NCI-H1048 (cell line): Measurements from ENCODE around the gene FAM20A.

Source experiments
- DNase-seq: peaks from one replicate; lab custom pipeline; 2025; lab: John Stamatoyannopoulos, UW

Gene FAM20A

DNA sequence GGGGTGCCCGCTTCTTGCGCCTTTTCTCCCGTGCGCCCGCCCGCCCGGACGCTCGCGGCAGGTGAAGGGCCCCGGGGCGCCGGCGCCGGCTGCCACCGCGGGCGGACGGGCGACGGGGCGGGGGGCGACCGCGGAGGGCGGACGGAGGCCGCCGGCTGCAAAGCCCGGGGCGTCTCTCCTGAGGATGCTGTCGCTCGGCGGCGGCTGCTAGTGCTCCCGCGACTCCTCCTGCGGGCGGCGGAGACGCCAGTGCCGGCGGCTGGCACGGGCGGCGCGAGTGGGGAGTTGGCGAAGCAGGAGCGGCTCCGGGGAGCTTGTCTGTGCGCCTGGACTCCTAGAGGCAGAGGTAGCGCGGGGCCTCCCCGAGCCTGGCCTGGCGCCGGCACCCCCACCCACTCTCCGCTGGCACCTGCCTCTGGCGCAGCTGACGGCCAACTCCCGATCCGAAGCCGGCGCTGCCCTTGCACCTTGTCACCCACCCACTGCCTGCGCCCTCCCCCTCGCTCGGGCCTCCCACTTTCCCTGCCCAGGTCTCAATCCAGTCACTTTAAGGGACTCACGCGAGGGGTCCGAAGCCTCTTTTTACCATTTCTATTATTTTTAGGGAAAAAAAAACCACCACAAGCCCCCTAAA, at the start of gene FAM20A:
TSS of gene FAM20A (minus strand) at position 437 of the 634 bp plus-strand sequence. CDS start 701 bp downstream, outside the sequence.
- no peak for DNase-seq

DNA sequence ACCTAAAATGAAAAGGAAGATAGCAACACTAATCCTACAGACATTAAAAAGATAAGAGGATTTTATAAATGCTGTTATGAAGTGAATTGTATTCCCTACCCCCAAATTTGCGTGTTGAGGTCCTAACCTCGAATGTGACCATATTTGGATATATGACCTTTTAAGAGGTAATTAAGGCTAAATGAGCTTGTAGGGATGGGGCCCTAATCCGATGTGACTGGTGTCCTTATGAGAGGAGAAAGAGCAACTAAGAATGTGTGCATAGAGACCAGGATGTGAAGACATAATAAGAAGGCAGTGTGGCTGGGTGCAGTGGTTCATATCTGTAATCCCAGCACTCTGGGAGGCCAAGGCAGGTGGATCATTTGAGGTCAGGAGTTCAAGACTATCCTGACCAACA, 48.2 kb upstream of the FAM20A start:
- no peak for DNase-seq

DNA sequence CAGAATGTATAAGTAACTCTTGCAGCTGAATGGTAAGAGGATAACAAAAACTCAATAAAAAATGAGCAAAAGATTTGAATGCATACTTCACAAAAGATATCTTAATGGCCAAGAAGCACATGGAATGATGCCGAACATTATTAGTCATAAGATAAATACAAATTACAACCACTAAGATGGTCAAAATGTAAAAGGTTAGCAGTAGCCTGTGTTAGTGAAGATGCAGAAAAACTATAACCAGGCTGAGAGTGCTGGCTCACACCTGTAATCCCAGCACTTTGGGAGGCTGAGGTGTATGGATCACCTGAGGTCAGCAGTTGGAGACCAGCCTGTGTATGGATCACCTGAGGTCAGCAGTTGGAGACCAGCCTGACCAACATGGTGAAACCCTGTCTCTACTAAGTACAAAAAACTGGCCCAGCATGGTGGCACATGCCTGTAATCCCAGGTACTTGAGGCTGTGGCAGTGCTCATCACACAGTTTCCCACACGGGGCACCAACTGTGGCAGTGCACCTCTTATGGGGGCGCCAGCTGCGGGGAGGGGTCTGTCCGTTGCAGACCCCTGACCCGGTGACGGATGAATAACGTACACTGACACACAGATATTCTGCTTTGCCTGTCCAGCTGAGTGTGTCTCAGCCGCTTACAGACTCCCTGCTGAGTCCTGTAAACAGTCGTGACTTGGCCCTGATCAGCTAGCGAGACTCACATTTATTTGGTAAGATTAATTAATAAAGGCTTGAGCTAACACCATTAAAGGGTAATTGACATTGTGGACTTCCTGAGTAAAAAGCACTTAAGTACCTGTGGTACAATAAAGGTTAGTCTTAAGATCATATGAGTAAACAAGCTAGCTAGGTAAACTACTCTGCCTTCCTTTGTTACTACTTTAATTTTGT, 45.7 kb upstream of the FAM20A start:
- DNase-seq: no peak

DNA sequence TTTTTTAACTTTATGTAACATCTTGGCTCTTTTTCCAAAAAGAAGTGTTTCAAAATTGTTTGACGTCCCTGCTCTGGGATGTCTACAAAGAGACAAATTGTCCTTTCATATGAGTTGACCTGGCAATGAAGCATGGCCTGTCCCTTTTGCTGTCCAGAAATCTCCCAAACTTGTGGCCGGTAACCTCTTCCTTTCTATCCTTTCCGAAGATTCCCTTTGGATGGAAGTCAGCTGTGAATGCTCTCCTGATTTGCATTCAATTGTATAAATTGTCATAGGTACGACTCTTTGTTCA, 40.9 kb upstream of the FAM20A start:
- no peak for DNase-seq

DNA sequence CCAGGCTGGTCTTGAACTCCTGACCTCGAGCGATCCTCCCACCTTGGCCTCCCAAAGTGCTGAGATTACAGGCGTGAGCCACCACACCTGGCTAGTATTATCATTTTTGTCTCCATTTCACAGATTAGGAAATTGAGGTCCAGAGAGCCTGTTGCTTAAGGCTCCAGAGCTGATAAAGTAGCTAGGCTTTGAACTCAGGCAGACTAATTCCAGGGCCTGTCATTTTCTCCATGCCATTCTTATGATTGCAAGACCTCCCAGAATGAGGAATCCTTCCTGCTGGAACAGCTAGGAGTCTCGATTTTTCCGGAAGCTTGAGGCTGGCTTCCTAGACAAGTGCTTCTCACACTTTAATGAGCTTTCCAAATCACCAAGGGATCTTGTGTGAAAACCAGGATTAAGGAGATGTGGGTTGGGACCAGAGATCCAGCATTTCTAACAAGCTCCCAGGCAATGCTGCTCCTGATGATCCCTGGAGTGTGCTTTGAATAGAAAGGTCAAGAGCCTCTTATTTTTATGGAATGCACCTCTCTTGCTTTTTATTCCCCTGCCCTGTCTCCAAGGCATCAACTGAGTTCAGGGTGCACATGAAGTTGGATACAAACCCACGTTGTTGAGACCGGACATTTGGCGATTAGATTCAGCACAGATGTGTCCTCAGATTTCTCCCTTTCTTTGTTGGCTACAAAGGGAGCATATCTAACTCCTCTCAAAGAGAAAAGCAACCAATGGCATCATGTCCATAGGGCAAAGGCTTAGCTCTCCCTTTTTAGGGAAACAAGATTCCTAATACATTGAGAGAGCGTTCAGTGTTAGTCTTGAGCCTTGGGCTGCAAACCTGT, 40.3 kb upstream of the FAM20A start:
- DNase-seq: no peak

DNA sequence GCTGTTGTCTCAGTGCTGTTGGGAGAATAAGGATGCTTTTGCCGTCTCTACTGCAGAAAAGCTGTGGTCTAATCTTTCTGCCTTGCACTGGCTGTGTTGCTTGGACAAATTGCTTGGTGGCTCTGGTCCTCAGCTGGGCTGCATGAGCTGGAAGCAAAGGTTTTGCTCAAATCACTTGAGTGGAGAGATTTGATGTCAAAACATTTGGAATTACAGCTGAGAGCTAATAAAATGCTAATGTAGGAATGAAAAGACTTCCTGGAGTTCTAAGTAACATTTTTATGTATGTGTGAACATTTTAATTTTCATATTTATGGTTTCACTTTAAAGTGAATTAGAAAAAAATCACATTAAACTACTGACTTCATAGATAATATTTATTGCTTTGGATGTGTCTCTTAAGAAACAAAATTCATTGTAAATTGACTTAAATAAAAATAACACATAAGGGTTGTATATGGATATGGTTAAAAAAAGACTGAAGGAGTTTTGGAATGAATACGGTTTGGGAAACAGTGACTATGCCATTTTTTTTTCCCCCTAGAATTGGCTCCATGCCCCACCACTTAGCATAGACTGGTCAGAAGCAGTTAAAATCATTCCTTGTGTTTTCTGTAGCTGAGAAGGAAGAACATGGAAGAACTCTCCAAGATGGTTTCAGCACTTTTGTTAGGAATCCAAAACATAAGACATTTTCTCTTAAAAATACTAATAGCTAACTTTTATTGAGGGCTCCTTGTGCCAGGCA, 39.2 kb upstream of the FAM20A start:
- DNase-seq: no peak

DNA sequence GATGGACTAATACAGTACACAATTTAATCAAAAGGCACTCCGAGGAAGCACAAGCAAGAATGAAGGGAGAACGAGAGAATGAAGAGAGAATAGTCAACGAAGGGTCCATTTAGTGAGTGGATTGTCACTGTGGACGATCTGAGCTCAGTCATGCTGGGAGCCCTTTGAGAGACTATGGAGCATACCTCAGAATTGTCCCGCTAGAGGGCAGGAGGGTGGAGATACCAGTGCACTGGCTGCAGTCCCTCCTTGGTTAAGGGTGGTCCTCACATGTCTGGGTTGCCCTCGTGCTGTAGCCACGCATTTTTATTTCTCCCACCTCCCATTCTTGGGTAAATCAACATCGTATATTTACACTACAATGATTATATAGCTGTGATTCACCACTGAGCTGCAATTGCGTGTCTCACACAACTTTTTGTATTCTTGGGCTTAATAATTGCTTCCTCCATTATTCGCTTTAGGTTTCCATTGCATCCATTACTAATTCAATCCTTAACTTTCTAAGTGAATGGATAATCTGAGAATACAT, 33.2 kb upstream of the FAM20A start:
- no peak for DNase-seq

DNA sequence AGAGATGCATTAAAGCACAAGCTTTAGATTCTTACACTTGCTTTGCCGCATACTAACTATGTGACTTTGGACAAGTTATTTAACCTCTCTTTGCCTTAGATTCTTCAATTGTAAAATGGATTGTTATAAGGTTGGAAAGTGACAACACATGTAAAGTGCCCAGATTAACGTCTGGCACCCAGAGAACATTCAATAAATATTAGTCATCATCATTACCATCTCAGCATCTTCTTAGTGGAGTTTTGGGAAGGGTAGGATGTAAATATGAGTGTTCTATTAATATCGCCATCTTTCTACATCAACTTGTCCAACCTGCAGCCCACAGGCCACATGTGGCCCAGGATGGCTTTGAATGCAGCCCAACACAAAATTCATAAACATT, 27.4 kb upstream of the FAM20A start:
- DNase-seq: no peak

DNA sequence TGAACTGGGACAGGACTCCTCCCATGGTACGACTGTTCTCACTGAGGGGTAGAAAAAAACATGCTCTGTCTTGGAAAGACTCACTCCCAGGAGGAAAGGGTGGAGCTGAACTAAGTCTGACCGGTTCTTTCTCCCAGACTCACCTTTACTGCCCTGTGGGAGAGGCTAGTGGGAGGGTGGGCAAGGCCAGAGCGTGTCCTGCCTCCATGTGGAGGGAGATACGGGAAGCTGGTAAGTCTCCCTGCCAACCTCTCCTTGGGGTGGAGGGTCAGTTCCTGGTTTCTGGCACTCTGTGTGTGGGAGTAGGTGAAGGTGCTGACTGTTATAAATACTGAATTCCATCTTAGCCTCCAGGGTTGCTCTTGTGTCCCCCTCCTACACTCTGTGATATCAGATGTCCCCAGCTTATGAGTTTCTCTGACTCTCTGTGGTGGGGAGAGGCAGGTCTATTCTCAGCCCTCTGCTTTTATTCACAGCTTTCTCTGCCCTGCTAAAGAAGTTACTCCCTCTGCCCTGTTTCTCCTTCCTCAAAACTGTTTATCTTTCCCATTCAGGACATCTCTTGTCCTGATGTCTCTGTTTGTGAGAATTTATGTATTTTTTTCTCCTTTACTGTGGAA, 26.9 kb upstream of the FAM20A start:
- DNase-seq: no peak

DNA sequence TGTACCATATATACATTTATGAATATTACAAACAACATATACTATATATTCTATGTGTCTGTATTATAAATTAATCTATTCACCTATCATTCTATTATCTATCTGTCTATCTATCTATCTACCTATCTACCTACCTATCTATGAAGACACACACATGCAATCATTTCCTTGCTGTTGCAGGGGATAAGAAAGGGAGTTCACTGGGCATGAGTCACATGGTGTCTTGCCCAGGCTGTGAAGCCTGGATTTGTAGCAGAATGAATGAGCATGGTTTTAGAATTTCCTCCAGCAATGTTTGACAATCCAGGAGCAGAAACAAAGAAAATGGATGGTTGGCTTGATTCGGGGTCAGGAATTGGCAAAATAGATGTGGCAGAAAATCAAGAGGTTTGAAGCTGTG, 23.2 kb upstream of the FAM20A start:
- DNase-seq: no peak

DNA sequence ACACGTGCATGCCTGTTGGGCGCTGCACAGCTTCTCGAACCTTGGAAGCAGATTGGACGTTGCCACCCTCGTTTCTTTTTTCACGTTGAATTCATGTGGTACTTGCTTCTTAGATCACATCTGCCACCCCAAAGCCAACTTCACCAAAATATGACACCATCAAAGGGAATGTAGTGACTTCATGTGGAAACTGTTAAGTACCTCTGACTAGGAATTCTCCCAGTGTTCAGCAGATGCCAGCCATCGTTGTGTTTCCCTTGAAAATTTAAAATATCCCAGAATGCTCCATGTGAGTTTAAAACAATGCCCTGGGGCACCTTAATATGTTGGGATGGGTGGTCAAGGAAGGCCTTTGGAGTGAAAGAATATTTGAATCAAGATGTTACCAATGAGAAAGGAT, 22.6 kb upstream of the FAM20A start:
- no peak for DNase-seq

DNA sequence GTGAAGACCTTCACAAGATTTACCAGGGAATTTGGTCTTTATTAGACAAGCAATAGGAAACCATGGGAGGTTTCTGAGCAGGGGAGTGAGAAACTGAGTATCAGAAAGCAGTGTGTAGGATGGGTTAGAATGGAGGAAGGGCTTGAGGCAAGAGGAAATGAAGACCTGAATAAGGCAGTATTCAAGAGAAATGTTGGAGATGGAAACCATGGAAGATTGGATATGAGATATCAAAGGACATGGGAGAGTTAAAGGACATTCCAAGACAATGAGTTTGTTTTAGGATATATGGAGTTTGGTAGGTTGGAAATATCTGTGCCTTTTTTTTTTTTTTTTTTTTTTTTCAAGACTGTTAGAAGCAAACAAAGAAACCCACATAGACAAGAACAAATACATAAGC, 21.3 kb upstream of the FAM20A start:
- no peak for DNase-seq

DNA sequence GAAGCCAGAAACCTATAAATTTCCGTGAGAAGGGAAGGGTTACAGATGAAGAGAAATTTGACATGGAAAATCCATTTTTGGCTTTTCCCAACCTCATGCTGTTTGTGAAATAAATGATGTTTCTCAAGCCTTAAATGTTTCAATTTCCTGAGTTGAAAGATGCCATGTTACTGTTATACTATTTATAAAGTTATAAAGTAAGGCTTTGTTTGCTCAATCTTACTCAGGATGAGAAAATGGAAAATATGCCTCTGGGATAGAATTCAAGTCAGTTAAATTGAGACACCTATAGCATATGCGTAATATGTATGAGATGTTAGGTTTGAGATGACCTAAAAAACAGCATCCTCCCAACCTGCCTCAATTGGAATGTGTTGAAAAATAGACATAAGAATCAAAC, 19.9 kb upstream of the FAM20A start:
- DNase-seq: no peak

DNA sequence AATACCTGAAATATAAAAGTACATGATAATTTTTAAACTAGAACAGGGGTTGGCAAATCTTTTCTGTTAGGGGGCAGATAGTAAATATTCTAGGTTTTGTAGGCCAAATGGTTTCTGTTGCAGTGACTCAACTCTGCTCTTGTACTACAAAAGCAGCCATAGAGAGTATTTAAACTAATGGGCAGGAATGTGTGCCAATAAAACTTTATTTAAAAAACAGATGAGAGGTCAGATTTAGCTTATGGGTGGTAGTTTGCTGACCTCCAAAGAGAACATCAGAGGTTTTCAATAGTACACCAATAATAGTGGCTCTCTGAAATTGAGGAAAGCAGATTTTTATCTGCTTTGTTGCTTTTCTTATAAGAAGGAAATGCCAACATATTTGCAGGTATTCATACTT, 15.2 kb upstream of the FAM20A start:
- no peak for DNase-seq

DNA sequence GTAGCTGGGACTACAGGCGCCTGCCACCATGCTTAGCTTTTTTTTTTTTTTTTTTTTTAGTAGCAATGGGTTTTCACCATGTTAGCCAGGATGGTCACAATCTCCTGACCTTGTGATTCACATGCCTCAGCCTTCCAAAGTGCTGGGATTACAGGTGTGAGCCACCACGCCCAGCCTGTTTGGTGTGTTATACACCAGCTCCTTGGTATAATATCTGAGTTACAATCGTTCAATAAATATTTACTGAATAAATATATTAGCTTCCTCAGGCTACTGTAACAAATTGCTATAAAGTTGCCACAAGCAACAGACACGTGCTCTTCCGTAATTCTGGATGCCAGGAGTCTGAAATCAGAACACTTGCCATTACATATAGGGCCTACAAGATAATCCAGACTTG, 13.6 kb upstream of the FAM20A start:
- DNase-seq: no peak

DNA sequence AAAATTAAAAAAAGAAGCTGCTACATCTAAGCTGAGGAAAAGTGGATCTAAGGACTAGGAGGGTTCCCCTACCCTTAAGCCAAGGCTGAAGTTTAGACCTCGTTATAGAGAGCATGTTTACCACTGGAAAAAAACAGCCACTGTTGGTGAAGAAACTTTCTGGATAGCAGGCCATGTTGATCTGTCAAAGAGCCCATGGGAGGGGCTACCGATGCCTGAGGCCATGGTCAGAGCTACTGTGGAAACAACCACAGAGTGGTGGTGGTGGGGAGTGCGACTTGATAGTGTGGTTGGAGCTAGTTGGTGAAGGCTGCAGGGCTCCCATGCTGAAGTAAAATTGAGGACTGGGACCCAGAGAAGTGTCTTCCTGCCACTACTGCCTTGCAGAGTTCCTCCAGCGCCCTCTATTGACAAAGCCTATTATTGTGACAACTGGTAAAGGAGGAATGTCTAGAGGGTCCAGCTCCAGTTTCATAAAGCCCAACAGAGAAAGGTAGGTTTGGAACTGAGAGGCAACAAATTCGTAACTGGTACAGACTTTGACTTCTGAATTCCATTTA, 12.7 kb upstream of the FAM20A start:
- DNase-seq: peak; percentile 64

DNA sequence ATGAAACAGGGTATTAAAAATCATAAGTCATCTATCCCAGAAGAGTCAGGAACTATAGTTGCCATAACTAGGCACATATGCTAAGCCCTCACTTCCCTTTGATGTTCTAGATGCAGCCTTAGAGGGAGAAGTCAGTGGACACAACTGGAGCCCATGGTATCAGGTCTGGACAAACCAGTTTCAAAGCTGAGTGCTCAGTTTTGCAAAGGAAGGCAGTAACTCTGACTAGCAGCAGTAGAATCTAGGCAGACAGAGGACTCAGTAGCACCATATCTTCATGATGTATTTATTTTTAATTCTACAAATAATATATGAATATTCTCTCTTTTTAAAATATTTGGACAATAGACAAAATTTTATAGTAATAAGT, 11.7 kb upstream of the FAM20A start:
- DNase-seq: no peak

DNA sequence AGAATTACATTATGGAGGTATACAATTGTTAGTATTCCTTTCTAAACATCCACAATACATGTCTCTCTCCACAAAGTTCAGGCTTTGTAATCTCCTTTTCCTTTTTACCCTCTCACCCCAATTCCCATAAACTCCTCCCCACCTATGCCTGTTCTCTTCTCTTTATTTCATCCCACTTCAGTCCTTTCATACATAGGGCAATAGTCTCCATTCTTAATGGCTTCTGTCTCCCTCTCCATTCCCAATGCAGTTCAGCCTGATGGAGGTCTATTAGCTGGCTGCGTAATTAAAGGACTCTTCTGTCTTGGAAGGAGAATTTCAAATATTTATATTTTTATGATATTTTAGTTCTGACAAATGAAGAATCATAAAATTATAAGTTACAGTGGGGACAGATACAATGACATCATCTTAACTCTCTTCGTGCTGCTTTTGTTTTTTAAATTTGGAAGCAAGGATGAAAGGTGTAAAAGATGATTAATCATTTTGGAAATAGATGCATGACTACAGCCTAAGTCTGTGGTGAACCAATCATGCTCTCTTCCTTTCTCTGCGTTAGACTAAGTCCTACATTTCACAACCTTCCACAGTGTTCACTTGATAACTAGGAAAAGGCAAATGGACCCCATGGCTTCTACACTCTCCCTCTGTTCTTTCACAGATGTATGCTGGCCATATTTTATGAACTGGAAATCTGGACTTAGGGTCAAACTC, 11.2 kb upstream of the FAM20A start:
- no peak for DNase-seq

DNA sequence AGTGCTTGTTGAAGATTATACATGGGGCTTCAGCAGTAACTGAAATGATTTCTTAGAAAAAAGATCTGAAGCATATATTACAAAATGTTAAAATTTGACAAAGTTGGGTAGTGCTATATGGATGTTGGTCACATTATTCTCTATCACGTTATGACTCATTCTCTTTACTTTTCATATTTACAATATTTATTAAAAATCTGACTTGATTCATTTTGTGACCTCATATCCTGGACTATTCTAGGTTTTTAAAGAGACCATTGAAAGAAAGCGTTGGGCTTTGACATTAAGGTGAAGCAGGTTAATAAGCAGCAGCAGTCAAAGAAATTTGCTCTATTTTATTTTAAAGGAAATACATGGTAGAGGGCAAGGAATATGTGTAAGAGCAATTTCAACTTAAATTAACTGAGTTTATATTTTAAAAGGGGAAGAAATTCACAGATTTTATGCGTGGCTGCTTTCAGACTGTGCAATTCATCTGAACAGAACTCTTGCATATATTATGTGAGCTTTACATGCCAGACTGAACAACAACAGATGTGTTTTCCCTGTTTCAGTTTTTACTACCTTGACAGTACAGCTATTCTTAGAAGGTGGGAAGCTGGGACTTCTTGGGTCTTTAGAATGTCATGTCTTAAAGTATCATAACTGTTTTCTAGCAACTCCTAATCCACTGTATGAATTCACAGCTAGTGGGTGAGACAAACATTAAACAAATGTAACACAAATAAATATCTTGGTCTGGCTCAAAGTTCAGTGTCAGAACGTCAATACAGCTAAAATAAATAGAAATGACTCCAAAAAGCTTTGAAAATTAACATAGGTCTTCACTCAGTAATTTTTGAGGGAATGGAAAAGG, 10.4 kb upstream of the FAM20A start:
- DNase-seq: no peak

DNA sequence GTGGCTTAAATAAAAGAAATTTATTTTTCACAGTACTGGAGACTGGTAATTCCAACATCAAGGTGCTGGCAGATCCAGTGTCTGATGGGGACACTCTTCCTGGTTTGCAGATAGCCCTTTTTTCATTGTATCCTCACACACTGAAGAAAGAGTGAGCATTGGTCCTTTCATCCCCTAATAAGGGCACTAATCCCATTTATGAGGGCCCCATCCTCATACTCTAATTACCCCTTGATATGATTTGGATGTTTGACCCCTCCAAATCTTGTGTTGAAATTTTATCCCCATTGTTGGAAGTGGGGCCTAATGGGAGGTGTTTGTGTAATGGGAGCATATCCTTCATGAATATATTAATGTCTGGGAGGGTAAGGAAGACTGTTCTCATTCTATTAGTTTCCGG, 9.4 kb upstream of the FAM20A start:
- DNase-seq: no peak
